Peyer's patch (tissue), 4 donors: Measurements from ENCODE around the gene ESYT2. TPM values are rescaled to one million over a fixed set of nuclear protein-coding genes. Genes with fewer than 3 reads are reported as not detected.

ENCODE experiments used
- DNase-seq, 3 donors: peaks; one replicate each; pipeline ENCODE4 v3.0.0-alpha.2; 2017 to 2019
- H3K27ac ChIP-seq, 4 donors: fragments of 200-600 bp; sonication (generic); one replicate each; pipeline ENCODE4 v1.5.1; 2016 to 2019
- H3K27me3 ChIP-seq, 2 donors: fragments of 200-600 bp; sonication (generic); one replicate each; pipeline ENCODE4 v1.5.1; 2019
- H3K36me3 ChIP-seq, 3 donors: fragments of 200-600 bp; sonication (generic); one replicate each; pipeline ENCODE4 v1.5.1; 2016 to 2019
- H3K4me1 ChIP-seq, 4 donors: fragments of 200-600 bp; sonication (generic); one replicate each; pipeline ENCODE4 v1.5.1; 2016 to 2019
- H3K4me3 ChIP-seq, 4 donors: fragments of 200-600 bp; sonication (generic); 1 replicate in 3 of 4; 2 replicates in 1 of 4; pipeline ENCODE4 v1.5.1; 2016 to 2019; ENCODE audit warnings: mild to moderate bottlenecking in 1 of 4
- H3K9me3 ChIP-seq, 4 donors: fragments of 200-600 bp; sonication (generic); one replicate each; pipeline ENCODE4 v1.5.1; 2016 to 2019; ENCODE audit warnings: mild to moderate bottlenecking in 1 of 4
- POLR2A ChIP-seq, 2 donors: fragments of 450-650 bp; IDR thresholded peaks; one replicate each; pipeline ENCODE4 v1.5.1; 2017; ENCODE audit warnings: antibody characterized with exemption in 2 of 2, mild to moderate bottlenecking in 2 of 2, moderate library complexity in 2 of 2
- total RNA-seq, 4 donors: library from RNA; depleted of rRNA; stranded (reverse); fragments of >200 nt; gene quantifications; one replicate each; pipeline ENCODE4 v1.1.0, GENCODE V29; 2016
- TF ChIP-seq, protein P1 (sequence below), 6 experiments: fragments of 450-650 bp in 4 of 6; fragments of 200-600 bp in 2 of 6; sonication (generic) in 1 of 6; IDR thresholded peaks; one replicate each; pipeline ENCODE4 v1.5.1; 2017 to 2019; ENCODE audit warnings: antibody characterized with exemption in 6 of 6, mild to moderate bottlenecking in 3 of 6, moderate library complexity in 1 of 6

The ESYT2 gene
- total RNA-seq, 4 donors from 2014 or later, result 53.6 to 137 (median 71.0) TPM

GRCh38 chr7:158837790-158838637 is 8.7 kb upstream of the ESYT2 start:
- TF ChIP-seq POLR2A (IDR thresholded peaks at IDR 0.05), result no peak
- TF ChIP-seq, protein P1, sequence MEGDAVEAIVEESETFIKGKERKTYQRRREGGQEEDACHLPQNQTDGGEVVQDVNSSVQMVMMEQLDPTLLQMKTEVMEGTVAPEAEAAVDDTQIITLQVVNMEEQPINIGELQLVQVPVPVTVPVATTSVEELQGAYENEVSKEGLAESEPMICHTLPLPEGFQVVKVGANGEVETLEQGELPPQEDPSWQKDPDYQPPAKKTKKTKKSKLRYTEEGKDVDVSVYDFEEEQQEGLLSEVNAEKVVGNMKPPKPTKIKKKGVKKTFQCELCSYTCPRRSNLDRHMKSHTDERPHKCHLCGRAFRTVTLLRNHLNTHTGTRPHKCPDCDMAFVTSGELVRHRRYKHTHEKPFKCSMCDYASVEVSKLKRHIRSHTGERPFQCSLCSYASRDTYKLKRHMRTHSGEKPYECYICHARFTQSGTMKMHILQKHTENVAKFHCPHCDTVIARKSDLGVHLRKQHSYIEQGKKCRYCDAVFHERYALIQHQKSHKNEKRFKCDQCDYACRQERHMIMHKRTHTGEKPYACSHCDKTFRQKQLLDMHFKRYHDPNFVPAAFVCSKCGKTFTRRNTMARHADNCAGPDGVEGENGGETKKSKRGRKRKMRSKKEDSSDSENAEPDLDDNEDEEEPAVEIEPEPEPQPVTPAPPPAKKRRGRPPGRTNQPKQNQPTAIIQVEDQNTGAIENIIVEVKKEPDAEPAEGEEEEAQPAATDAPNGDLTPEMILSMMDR (IDR thresholded peaks at IDR 0.05), result no peak
- no peak for DNase-seq
- H3K36me3 ChIP-seq, result no peaks in the 10 kb centered on the region

DNA sequence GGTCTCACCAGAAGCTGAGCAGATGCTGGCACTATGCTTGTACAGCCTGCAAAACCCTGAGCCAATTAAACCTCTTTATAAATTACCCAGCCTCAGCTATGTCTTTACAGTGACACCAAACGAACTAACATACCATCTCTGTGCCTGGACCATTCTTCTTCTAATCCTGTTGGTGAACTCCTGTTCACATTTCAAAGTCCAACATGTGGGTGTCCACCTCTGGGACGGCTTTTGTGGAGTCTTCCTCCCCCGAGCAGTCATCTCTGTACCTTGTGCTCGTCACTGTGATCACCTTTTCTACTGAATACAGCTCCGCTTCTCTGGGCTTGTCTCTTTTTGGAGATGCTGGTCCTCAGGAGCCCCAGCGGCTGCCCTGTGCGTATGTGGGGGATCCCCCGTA is 7.4 kb upstream of the ESYT2 start:
- Histone ChIP-seq H3K27ac (no peak overlapping the region), H3K4me3 (no peak overlapping the region), H3K36me3 (no peaks in the 10 kb centered on the region), H3K9me3 (no peaks in the 10 kb centered on the region), H3K4me1 (no peaks in the 10 kb centered on the region), H3K27me3 (no peaks in the 10 kb centered on the region)
- DNase-seq, result no peak
- TF ChIP-seq, protein P1 (IDR thresholded peaks at IDR 0.05), result no peak
- no peak for TF ChIP-seq POLR2A (IDR thresholded peaks at IDR 0.05)

More at GRCh38 chr7:158837790-158838637, 8.7 kb upstream of the ESYT2 start:
- H3K27me3 ChIP-seq, result no peaks in the 10 kb centered on the region
- no peaks in the 10 kb centered on the region for H3K9me3 ChIP-seq
- no peaks in the 10 kb centered on the region for H3K4me1 ChIP-seq
- H3K27ac ChIP-seq, result no peak overlapping the region
- no peak overlapping the region for H3K4me3 ChIP-seq

GRCh38 chr7:158834878-158835784 is 5.8 kb upstream of the ESYT2 start:
- TF ChIP-seq, protein P1 (IDR thresholded peaks at IDR 0.05), result no peak
- TF ChIP-seq POLR2A (IDR thresholded peaks at IDR 0.05), result no peak
- DNase-seq, result no peak
- Histone ChIP-seq H3K4me1 (peaks cover 0 to 6% (median 2%) of the 10 kb centered on the region in 4 donors), H3K27ac (no peak overlapping the region), H3K36me3 (no peaks in the 10 kb centered on the region), H3K27me3 (no peaks in the 10 kb centered on the region), H3K9me3 (no peaks in the 10 kb centered on the region), H3K4me3 (no peak overlapping the region)

DNA sequence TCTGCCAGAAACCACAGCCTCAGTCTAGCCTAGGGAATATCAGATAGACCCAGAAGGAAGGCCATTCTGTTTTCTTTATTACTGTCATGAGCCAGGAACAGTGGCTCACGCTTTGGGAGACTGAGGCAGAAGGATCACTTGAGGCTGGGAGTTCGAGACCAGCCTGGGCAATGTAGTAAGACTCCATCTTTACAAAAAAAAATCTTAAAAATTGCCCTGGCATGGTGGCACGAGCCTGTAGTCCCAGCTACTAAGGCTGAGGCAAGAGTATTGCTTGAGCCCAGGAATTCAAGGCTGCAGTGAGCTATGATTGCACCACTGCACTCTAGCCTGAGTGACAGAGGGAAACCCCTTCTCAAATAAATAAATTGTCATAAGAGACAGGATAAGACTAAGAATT is 3.7 kb upstream of the ESYT2 start:
- DNase-seq, result no peak
- H3K27me3 ChIP-seq, result no peaks in the 10 kb centered on the region
- H3K27ac ChIP-seq, result no peak overlapping the region
- TF ChIP-seq, protein P1 (IDR thresholded peaks at IDR 0.05), result no peak
- TF ChIP-seq POLR2A (IDR thresholded peaks at IDR 0.05), result no peak
- no peaks in the 10 kb centered on the region for H3K36me3 ChIP-seq
- no peaks in the 10 kb centered on the region for H3K9me3 ChIP-seq
- H3K4me1 ChIP-seq, result peaks cover 0 to 7% (median 2%) of the 10 kb centered on the region in 4 donors
- H3K4me3 ChIP-seq, result no peak overlapping the region

GRCh38 chr7:158831738-158832091 is 2.4 kb upstream of the ESYT2 start:
- TF ChIP-seq, protein P1 (IDR thresholded peaks at IDR 0.05), result no peak
- TF ChIP-seq POLR2A (IDR thresholded peaks at IDR 0.05), result no peak
- no peaks in the 10 kb centered on the region for H3K27me3 ChIP-seq
- H3K27ac ChIP-seq, result no peak overlapping the region
- H3K4me1 ChIP-seq, result peaks cover 0 to 13% (median 2%) of the 10 kb centered on the region in 4 donors
- H3K4me3 ChIP-seq, result no peak overlapping the region
- no peak for DNase-seq
- H3K9me3 ChIP-seq, result no peaks in the 10 kb centered on the region
- no peaks in the 10 kb centered on the region for H3K36me3 ChIP-seq
